D721Med (cell line): ENCODE measurements around the gene SHMT2.

ENCODE experiments used
- DNase-seq: peaks from one replicate; pipeline ENCODE4 v3.0.0; 2011; ENCODE audit warnings: low spot score; ENCODE audit not compliant: insufficient read length
- FAIRE-seq: peaks from 2 replicates; lab custom pipeline; 2011; peaks lifted over from hg19 to GRCh38; lab: Jason Lieb, UNC
- TF ChIP-seq, protein P1 (sequence below): IDR thresholded peaks from 2 replicates; pipeline ENCODE4 v1.5.1; 2012; ENCODE audit warnings: mild to moderate bottlenecking, control low read depth; ENCODE audit not compliant: insufficient read depth; ENCODE audit errors: missing control alignments

Gene SHMT2

DNA sequence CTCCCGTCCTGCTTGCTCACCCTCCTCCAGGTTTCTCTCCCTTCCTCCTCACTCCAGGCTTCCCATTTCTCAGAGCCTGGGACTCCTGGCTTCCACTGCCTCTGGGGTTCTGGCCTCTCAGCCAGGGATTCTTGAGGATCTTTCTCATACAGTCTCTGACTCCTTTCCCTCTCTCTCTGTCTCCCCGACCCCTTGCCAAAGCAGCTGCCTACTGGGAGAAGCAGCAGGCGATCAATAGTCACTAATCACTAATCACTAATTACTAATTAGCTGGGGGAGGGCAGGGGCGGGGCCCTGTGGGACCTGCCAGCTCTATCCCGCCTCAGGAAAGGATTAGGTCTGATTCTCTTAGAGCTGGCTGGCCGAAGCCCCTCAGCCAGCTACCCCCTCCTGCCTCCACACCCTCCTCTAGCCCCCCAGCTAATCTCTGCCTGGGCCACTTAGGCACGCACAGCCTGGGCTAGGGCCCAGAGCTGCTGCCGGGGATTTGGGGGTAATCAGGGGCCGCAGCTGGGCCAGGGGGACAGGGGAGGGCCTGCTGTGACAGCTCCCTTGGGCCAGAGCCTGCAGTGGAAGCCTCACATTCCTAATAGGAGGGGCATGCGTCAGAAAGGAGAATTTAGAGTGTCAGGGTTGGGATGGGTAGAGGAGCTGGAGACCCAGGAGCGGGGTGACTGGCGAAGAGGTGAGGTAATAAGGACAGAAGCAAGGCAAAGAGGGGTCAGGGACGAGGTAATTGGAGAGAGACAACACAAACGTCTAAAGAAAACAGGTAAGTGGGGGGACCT, 10.1 kb upstream of the SHMT2 start:
- no peak for FAIRE-seq
- DNase-seq, result no peak
- TF ChIP-seq, protein P1, sequence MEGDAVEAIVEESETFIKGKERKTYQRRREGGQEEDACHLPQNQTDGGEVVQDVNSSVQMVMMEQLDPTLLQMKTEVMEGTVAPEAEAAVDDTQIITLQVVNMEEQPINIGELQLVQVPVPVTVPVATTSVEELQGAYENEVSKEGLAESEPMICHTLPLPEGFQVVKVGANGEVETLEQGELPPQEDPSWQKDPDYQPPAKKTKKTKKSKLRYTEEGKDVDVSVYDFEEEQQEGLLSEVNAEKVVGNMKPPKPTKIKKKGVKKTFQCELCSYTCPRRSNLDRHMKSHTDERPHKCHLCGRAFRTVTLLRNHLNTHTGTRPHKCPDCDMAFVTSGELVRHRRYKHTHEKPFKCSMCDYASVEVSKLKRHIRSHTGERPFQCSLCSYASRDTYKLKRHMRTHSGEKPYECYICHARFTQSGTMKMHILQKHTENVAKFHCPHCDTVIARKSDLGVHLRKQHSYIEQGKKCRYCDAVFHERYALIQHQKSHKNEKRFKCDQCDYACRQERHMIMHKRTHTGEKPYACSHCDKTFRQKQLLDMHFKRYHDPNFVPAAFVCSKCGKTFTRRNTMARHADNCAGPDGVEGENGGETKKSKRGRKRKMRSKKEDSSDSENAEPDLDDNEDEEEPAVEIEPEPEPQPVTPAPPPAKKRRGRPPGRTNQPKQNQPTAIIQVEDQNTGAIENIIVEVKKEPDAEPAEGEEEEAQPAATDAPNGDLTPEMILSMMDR, result no peak

DNA sequence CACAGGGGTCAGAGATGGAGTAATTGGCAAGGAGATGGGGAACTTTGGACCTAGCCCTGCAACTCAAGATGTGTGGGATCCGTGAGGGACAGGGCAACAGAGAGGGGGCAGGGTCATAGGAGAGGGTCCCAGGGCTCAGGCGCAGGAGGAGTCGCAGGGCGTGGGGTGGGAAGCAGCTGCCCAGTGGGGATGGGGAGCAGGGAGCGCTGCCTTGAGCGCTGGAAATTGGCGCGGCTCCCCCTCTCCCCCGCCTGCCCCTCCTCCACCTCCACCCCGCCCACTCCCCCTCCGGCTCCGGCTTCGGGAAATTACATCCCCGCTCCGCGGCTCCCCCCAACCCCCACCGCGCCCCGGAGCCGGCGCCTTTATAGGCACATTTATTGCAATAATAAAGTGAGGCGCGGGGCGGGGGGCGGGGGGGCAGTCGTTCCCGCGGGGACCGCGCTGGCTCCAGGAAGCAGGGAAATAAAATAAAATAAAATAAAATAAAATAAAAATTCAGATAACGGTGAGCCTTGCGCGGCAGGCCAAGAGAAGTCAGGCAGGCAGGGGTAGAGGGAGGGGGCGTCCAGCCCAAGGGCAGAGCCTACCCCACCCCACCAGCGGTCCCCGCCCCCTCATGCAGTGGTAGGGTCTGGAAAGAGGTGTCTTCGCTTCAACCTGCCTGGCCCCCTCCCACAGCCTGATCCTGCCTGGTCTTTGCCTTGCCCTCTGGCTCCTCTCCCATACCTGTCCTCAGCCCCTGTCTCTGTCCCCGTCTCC, 9.3 kb upstream of the SHMT2 start:
- FAIRE-seq, result no peak
- TF ChIP-seq, protein P1, result no peak
- DNase-seq, result no peak

DNA sequence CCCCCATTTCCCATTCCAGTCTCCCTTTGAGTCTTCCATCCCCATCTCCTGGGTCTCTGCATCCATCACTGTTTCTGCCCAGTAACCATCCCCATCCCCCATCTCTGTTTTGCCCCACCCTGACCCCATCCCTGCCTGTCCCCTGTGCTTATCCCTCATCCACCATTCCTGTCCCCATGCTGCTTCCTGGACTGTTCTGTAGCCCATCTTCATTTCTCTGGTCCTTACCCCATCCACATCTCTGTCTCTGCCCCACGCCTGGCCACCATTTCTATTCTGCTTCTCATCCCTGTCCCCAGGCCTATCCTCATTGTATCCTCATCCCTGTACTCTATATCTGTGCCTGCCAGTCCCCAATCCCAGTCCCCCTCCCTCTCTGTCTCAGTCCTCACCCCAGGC, 8.7 kb upstream of the SHMT2 start:
- DNase-seq (no peak), FAIRE-seq (no peak)
- TF ChIP-seq, protein P1, result no peak

DNA sequence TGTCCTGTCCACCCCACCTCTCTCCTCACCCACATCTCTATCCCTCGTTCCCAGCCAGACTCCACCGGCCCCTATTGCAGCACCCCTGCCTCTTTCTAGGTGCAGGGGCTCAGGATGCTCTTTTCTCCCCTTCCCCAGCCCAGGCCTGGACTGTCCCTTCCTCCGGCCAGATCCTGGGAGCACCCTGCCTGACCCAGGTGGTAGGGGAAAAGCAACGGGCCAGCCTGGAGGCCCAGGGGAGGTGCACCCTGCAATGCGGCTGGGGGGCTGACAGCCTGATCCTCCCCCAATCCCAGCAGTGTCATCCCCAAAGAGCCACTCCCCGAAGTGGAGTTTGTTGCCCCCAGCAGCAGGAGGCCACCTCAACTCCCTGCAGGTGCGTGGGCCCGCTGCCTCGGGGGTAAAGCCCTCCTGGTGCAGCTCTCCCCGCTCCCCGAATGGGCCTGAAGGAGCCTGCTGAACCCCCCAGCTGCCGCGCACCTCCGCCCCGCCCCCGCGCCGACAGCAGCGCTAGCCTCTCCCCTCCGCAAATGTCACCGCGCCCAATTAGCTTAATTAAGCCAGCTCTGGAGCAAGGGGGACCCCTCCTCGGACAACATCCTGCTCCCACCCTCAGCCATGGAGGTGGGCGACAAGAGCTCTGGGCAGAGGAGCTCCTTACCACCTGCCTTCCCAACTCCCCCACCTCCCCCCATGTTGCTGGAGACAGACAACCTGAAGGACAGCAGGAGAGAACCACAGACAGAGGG, 8.2 kb upstream of the SHMT2 start:
- FAIRE-seq, result no peak
- TF ChIP-seq, protein P1, result no peak

DNA sequence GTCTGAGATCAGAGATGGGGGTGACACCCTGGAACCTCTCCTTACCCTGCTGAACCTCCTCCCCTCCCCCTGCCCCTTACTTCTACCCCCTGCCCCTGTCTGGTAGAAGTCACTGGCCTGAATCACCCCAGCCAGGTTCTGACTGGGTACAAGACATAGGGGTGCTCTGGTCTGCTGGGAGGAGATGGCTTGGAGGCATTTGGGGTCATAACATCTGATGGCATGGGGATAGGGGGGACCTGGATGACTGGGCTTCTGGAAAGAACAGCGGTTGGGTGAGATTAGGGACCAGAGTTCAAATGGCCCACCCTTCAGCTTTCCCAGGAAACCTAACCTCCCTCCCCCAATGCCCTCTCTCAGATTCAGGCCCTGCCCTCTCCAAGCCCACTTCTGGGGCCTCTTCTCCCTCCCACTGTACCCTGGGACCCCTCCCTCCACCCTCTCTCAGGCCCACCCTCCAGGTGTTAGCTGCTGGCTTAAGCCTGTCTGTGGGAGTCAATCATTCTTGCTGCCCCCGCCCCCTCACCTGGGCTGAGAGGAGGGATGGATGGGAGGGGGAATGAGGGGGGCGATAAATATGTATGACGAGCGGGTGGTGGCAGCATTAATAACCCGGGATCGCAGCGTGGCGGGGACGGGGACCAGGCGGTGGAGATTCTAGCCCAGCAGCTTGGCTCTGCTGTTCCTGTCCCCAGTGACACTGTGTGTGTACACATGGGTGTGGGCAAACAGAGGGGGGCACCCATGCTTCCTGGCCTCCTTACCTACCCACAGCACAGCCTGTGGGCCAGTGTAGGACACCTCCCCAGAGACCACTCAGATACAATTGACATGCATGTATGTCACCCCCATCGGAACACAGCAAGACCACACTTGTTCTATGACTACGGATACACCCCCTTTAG, 7.0 kb upstream of the SHMT2 start:
- no peak for DNase-seq
- FAIRE-seq, result no peak
- TF ChIP-seq, protein P1, result no peak

More for the DNA sequence above, 8.2 kb upstream of the SHMT2 start:
- no peak for DNase-seq
